GM12878 (cell line): ENCODE data around the gene SPINT1. TPM values are rescaled to one million over a fixed set of nuclear protein-coding genes. Genes with fewer than 3 reads are reported as not detected.

Source experiments
- ATAC-seq: fragments of 200-7000 bp; cut with Tn5 transposase; 3 replicates; pipeline ENCODE4 v1.9.1; 2020; ENCODE audit warnings: mild to moderate bottlenecking, moderate library complexity
- BruUV-seq: library from RNA; stranded (reverse); fragments of 400-500 nt; replicated peaks from 2 replicates; lab custom pipeline; 2021; lab: Mats Ljungman, UMichigan
- CTCF ChIA-PET: fragments of 300-600 bp; sonication (Branson Sonifier 250); formaldehyde crosslinking; extraction: SDS; loops from one replicate; lab custom pipeline; 2021; ENCODE audit warnings: inconsistent platforms; lab: Yijun Ruan, JAX
- POLR2A ChIA-PET: fragments of 350-600 bp; formaldehyde crosslinking; extraction: SDS; loops from one replicate; lab custom pipeline; 2021; ENCODE audit warnings: inconsistent platforms; lab: Charles Lee
- RAD21 ChIA-PET: fragments of 300-600 bp; sonication (Branson Sonifier 250); formaldehyde crosslinking; loops from one replicate; lab custom pipeline; 2023; ENCODE audit warnings: antibody characterized with exemption; ENCODE audit not compliant: unreplicated experiment; lab: Charles Lee
- SMC1A ChIA-PET: fragments of 300-600 bp; sonication (Branson Sonifier 250); formaldehyde crosslinking; loops from one replicate; lab custom pipeline; 2023; ENCODE audit not compliant: unreplicated experiment, uncharacterized antibody; lab: Charles Lee
- DNase-seq: peaks from one replicate; pipeline ENCODE4 v3.0.0-alpha.2; 2011; ENCODE audit warnings: low read depth, low spot score
- FAIRE-seq: peaks from 3 replicates; lab custom pipeline; 2011; peaks lifted over from hg19 to GRCh38; lab: Jason Lieb, UNC
- H2AFZ ChIP-seq: 2 replicates; pipeline ENCODE4 v1.6.0; 2011; ENCODE audit warnings: low read depth, low read length, control low read depth; ENCODE audit not compliant: control insufficient read depth
- H3K27ac ChIP-seq: 2 replicates; pipeline ENCODE4 v1.5.1; 2011; ENCODE audit warnings: control low read depth; ENCODE audit not compliant: control insufficient read depth, insufficient read depth
- H3K27me3 ChIP-seq, 2 experiments: replicated peaks in 1 of 2; 2 replicates each; pipeline versions ENCODE4 v1.6.0 to v1.6.1; 2011; ENCODE audit warnings: low read length in 1 of 2; ENCODE audit not compliant: control insufficient read depth in 2 of 2, insufficient read depth in 2 of 2
- H3K36me3 ChIP-seq, 2 experiments: 2 replicates each; pipeline ENCODE4 v1.5.1; 2011; ENCODE audit warnings: low read length in 1 of 2; ENCODE audit not compliant: control insufficient read depth in 2 of 2, insufficient read depth in 2 of 2
- H3K4me1 ChIP-seq: 2 replicates; pipeline ENCODE4 v1.6.1; 2011; ENCODE audit warnings: mild to moderate bottlenecking, low read length, moderate library complexity, mixed read lengths; ENCODE audit not compliant: control insufficient read depth, insufficient read depth
- H3K4me2 ChIP-seq: 2 replicates; pipeline ENCODE4 v1.6.0; 2011; ENCODE audit warnings: control low read depth; ENCODE audit not compliant: control insufficient read depth, insufficient read depth
- H3K4me3 ChIP-seq: fragments of 200-600 bp; sonication (generic); 2 replicates; pipeline ENCODE4 v1.5.1; 2016
- H3K79me2 ChIP-seq: 2 replicates; pipeline ENCODE4 v1.6.0; 2011; ENCODE audit warnings: low read length; ENCODE audit not compliant: control insufficient read depth, insufficient read depth
- H3K9ac ChIP-seq: 2 replicates; pipeline ENCODE4 v1.8.0; 2011; ENCODE audit warnings: low read length, control low read depth, mixed read lengths; ENCODE audit not compliant: control insufficient read depth, insufficient read depth
- H3K9me3 ChIP-seq: replicated peaks from 3 replicates; pipeline ENCODE4 v1.5.1; 2011; ENCODE audit warnings: mild to moderate bottlenecking, low read length; ENCODE audit not compliant: control insufficient read depth, insufficient read depth
- H4K20me1 ChIP-seq: 2 replicates; pipeline ENCODE4 v1.6.0; 2011; ENCODE audit not compliant: control insufficient read depth, insufficient read depth
- ATF7 ChIP-seq: fragments of 450-650 bp; IDR thresholded peaks from 2 replicates; pipeline ENCODE4 v1.6.1; 2016; ENCODE audit warnings: low read depth, mild to moderate bottlenecking
- EED ChIP-seq: sonication (generic); IDR thresholded peaks from 2 replicates; pipeline ENCODE4 v1.6.1; 2016; ENCODE audit warnings: antibody characterized with exemption, low read depth
- HDGF ChIP-seq: fragments of 450-650 bp; IDR thresholded peaks from 2 replicates; pipeline ENCODE4 v1.6.1; 2016; ENCODE audit warnings: antibody characterized with exemption
- JUND ChIP-seq: IDR thresholded peaks from 2 replicates; pipeline ENCODE4 v1.6.1; 2012; ENCODE audit warnings: low read depth, mild to moderate bottlenecking, low read length, improper control_type of control experiment, moderate library complexity
- MLLT1 ChIP-seq: fragments of 450-650 bp; IDR thresholded peaks from 2 replicates; pipeline ENCODE4 v1.6.1; 2016; ENCODE audit warnings: mild to moderate bottlenecking
- NBN ChIP-seq: fragments of 450-650 bp; IDR thresholded peaks from 2 replicates; pipeline ENCODE4 v1.6.1; 2016
- NFXL1 ChIP-seq: fragments of 450-650 bp; IDR thresholded peaks from 2 replicates; pipeline ENCODE4 v1.6.1; 2017; ENCODE audit warnings: antibody characterized with exemption, mild to moderate bottlenecking, borderline replicate concordance
- PAX8 ChIP-seq: fragments of 450-650 bp; IDR thresholded peaks from 2 replicates; pipeline ENCODE4 v1.6.1; 2017; ENCODE audit warnings: mild to moderate bottlenecking, moderate library complexity
- RELA ChIP-seq: fragments of 450-650 bp; IDR thresholded peaks from 2 replicates; pipeline ENCODE4 v1.8.0; 2014; ENCODE audit warnings: borderline replicate concordance; ENCODE audit not compliant: partially characterized antibody
- RELB ChIP-seq: fragments of 450-650 bp; IDR thresholded peaks from 2 replicates; pipeline ENCODE4 v1.6.1; 2017; ENCODE audit warnings: low read depth, mild to moderate bottlenecking, moderate library complexity
- SPI1 ChIP-seq: IDR thresholded peaks from 2 replicates; pipeline ENCODE4 v1.6.1; 2011; ENCODE audit warnings: low read depth, mild to moderate bottlenecking, low read length, moderate library complexity, borderline replicate concordance; ENCODE audit not compliant: insufficient read depth
- STAT1 ChIP-seq: fragments of 450-650 bp; conservative IDR thresholded peaks from 2 replicates; pipeline ENCODE4 v1.6.1; 2014; ENCODE audit warnings: antibody characterized with exemption, mild to moderate bottlenecking
- SUZ12 ChIP-seq: fragments of 200-600 bp; sonication (generic); IDR thresholded peaks from one replicate; pipeline ENCODE4 v1.6.1; 2018; ENCODE audit warnings: antibody characterized with exemption, mild to moderate bottlenecking; ENCODE audit not compliant: unreplicated experiment
- TCF3 ChIP-seq: IDR thresholded peaks from 2 replicates; pipeline ENCODE4 v1.6.1; 2012; ENCODE audit warnings: low read depth, mild to moderate bottlenecking, low read length, borderline replicate concordance; ENCODE audit not compliant: insufficient read depth
- TCF7 ChIP-seq: IDR thresholded peaks from 2 replicates; pipeline ENCODE4 v1.6.1; 2014; ENCODE audit warnings: antibody characterized with exemption, borderline replicate concordance
- ZBTB40 ChIP-seq: fragments of 450-650 bp; IDR thresholded peaks from 2 replicates; pipeline ENCODE4 v1.6.1; 2016; ENCODE audit warnings: mild to moderate bottlenecking, moderate library complexity, borderline replicate concordance
- WGBS: methylation state at CpG from one replicate; pipeline ENCODE4 v1.1.6; 2016; ENCODE audit warnings: low lambda C conversion rate; ENCODE audit not compliant: insufficient replicate concordance, insufficient coverage; ENCODE audit errors: missing lambda C conversion rate; 5-methylcytosine and 5-hydroxymethylcytosine counted together
- in situ Hi-C: fragments of 300-500 bp; cut with MboI; formaldehyde crosslinking; loops from 9 replicates; pipeline ENCODE4 v1.14.3; 2018; ENCODE audit warnings: mixed read lengths
- intact Hi-C: fragments of 100-400 bp; cut with micrococcal nuclease; formaldehyde crosslinking; loops from one replicate; pipeline ENCODE4 v1.14.2; 2022; ENCODE audit not compliant: unreplicated experiment
- polyA plus RNA-seq, 11 experiments: library from polyadenylated mRNA; depleted of rRNA in 4 of 11; unstranded in 6 of 11; stranded (reverse) in 5 of 11; fragments of >200 nt; fragmentation: Nextera tagmentation in 4 of 11; fragmentation: Illumina TruSeq in 1 of 11; extraction: Ambion mirVana in 4 of 11; extraction: Trizol in 1 of 11; gene quantifications; 1 replicate in 1 of 11; 2 replicates in 10 of 11; pipeline versions ENCODE4 v1.2.1 to v1.2.3, GENCODE V29; 2011 to 2016; ENCODE audit warnings: inconsistent platforms in 2 of 11, missing spikeins in 2 of 11, low read depth in 1 of 11
- total RNA-seq, 4 experiments: library from RNA; depleted of rRNA in 3 of 4; stranded (reverse); fragments of >200 nt in 3 of 4; fragmentation: Illumina TruSeq in 1 of 4; extraction: Trizol in 1 of 4; gene quantifications; 2 replicates each; pipeline versions ENCODE4 v1.2.1 to v1.2.3, GENCODE V29; 2013 to 2021

Gene SPINT1
- total and polyA plus RNA-seq, 10 of the 15 experiments (the other 5 are each of a cell fraction or from before 2014, with no cell fraction given) = 3.5 to 28.6 (median 10.2) TPM

GRCh38 chr15:40869686-40870085 is 25.8 kb downstream of the SPINT1 start (continued):
- TF ChIP-seq ZBTB40 = no peak
- TF ChIP-seq NFXL1 = no peak
- TF ChIP-seq MLLT1 = no peak
- TF ChIP-seq SPI1 = no peak
- no peak for TF ChIP-seq PAX8
- no peak for TF ChIP-seq TCF7

- 100% methylated on average over 1 of the region's 1 CpG for WGBS
- Histone ChIP-seq H3K9me3 (no peaks in the 10 kb centered on the region), H3K27ac (peak overlapping the region; percentile 60), H3K79me2 (peaks cover 5% of the 10 kb centered on the region), H3K9ac (peak overlapping the region; percentile 30; the same call in 1 of the 2 replicates), H3K4me1 (peaks cover 30% of the 10 kb centered on the region), H2AFZ (no peak overlapping the region), H3K4me3 (no peak overlapping the region), H3K4me2 (peak overlapping the region; percentile 89), H3K36me3 (no peaks in the 10 kb centered on the region), H3K27me3 (no peaks in the 10 kb centered on the region), H4K20me1 (no peaks in the 10 kb centered on the region)
- BruUV-seq = no TSS peak
- FAIRE-seq = no peak
- ChIA-PET POLR2A (interaction anchor here (0.6 to 9.5 kb wide), 11 partner anchors 10 to 320 kb away, joined by 3 to 220 read pairs (median 12); partner anchors contain the start of genes C15orf62, SPINT1 and VPS18), SMC1A (interaction anchor here (1.4 to 14.4 kb wide), 7 partner anchors 8 to 69 kb away, joined by 4 to 454 read pairs (median 17); partner anchors contain the start of genes SPINT1 and VPS18), RAD21 (interaction anchor here (0.9 to 14.2 kb wide), 11 partner anchors 15 to 320 kb away, joined by 3 to 551 read pairs (median 4); partner anchors contain the start of genes DNAJC17, RAD51, RPUSD2 and VPS18), CTCF (interaction anchor here (0.6 to 6.0 kb wide), 6 partner anchors 23 to 413 kb away, joined by 3 to 57 read pairs (median 11); partner anchors contain the start of gene VPS18)
- intact Hi-C loops = loop anchor here (10.0 kb wide), 1 partner anchor 276 kb away; the partner anchor contains the start of gene KNL1
- in situ Hi-C loops = no loop called here
- ATAC-seq = peak; percentile 2; the same call in 2 of the 3 replicates
- DNase-seq = no peak
- no peak for TF ChIP-seq JUND
- TF ChIP-seq NBN = peak; percentile 77
- 0 out of 2 replicates have a peak, but pooled peaks have one; percentile 18 for TF ChIP-seq ATF7
- TF ChIP-seq STAT1 = no peak
- TF ChIP-seq RELA = peak; percentile 26
- TF ChIP-seq SUZ12 = no peak
- TF ChIP-seq HDGF = peak; percentile 92; the same call in 1 of the 2 replicates
- 0 out of 2 replicates have a peak, but pooled peaks have one; percentile 22 for TF ChIP-seq EED
- TF ChIP-seq RELB = peak; percentile 36; the same call in 1 of the 2 replicates
- peak; percentile 64 for TF ChIP-seq TCF3
These were observed 26.9 kb downstream of the SPINT1 start for GRCh38 chr15:40870716-40871115.
